ENCODE results near the gene RIMKLB.
"Not testable (repeated sequence)": the region's sequence is repeated elsewhere in the genome, so short reads cannot be mapped to it uniquely, and the experiment has no call there.

- TF ChIP-seq ZNF592 (IDR thresholded peaks at IDR 0.05); CTCF (IDR thresholded peaks at IDR 0.05 in 2 of 3, conservative IDR thresholded peaks at IDR 0.05 in 1 of 3; ENCODE audit: control insufficient read depth in 2 of 3, extremely low read depth in 1 of 3, insufficient read depth in 1 of 3, low read depth in 3 of 3, low read length in 3 of 3); CHD1 (IDR thresholded peaks at IDR 0.05; ENCODE audit: low read depth, low read length); ELK1 (IDR thresholded peaks at IDR 0.05; ENCODE audit: low read depth, low read length); ZBTB40 (IDR thresholded peaks at IDR 0.05; ENCODE audit: borderline replicate concordance); MTA3 (IDR thresholded peaks at IDR 0.05; ENCODE audit: borderline replicate concordance, low read length); RFX5 (IDR thresholded peaks at IDR 0.05; ENCODE audit: low read depth, low read length); GABPA (IDR thresholded peaks at IDR 0.05; ENCODE audit: low read depth); POLR2AphosphoS5 (IDR thresholded peaks at IDR 0.05; ENCODE audit: low read length); EZH2 (IDR thresholded peaks at IDR 0.05; ENCODE audit: borderline replicate concordance, control insufficient read depth, low read depth, low read length); ESRRA (IDR thresholded peaks at IDR 0.05; ENCODE audit: low read length): not testable (repeated sequence)
Observed at GRCh38 chr12:8743121-8743520, 45.3 kb downstream of the RIMKLB start.
